T-helper 1 cell treated with Interleukin-12 subunit alpha and Interleukin-12 subunit beta and Interleukin-4 antibody, amounts not matched to agents 30 μg/mL and 1 μg/mL, for 36 hours (primary cell): Measurements from ENCODE around the gene INO80D.
A peak's percentile ranks its signal among the peaks of the same experiment; 100 is the strongest.
"Not testable (repeated sequence)": the region's sequence is repeated elsewhere in the genome, so short reads cannot be mapped to it uniquely, and the experiment has no call there.

Experiments
- H3K27ac Mint-ChIP-seq: one replicate; pipeline ENCODE4 v1.8.0; 2021; ENCODE audit warnings: mild to moderate bottlenecking, mixed read lengths
- H3K27me3 Mint-ChIP-seq: one replicate; pipeline ENCODE4 v1.8.0; 2021; ENCODE audit warnings: low read depth, mixed read lengths
- H3K36me3 Mint-ChIP-seq: one replicate; pipeline ENCODE4 v1.8.0; 2021; ENCODE audit warnings: low read depth, mixed read lengths
- H3K4me1 Mint-ChIP-seq: one replicate; pipeline ENCODE4 v1.8.0; 2021; ENCODE audit warnings: low read depth, mixed read lengths
- H3K4me3 Mint-ChIP-seq: one replicate; pipeline ENCODE4 v1.8.0; 2021; ENCODE audit warnings: mild to moderate bottlenecking, moderate library complexity, mixed read lengths
- H3K9me3 Mint-ChIP-seq: one replicate; pipeline ENCODE4 v1.8.0; 2021; ENCODE audit warnings: mixed read lengths

The INO80D gene

GRCh38 chr2:206069417-206069816 lies 16.6 kb downstream of the INO80D start:
- Mint-ChIP-seq H3K4me1 (peaks cover 9% of the 10 kb centered on the region), H3K27ac (no peak overlapping the region), H3K4me3 (no peak overlapping the region), H3K27me3 (no peaks in the 10 kb centered on the region), H3K36me3 (peaks cover 15% of the 10 kb centered on the region), H3K9me3 (peaks cover 4% of the 10 kb centered on the region)

GRCh38 chr2:206068207-206068606 lies 17.8 kb downstream of the INO80D start:
- Mint-ChIP-seq H3K4me1 (peaks cover 13% of the 10 kb centered on the region), H3K27me3 (no peaks in the 10 kb centered on the region), H3K36me3 (peaks cover 18% of the 10 kb centered on the region), H3K27ac (no peak overlapping the region), H3K4me3 (no peak overlapping the region), H3K9me3 (peaks cover 4% of the 10 kb centered on the region)

GRCh38 chr2:206064077-206064476 lies 21.9 kb downstream of the INO80D start:
- Mint-ChIP-seq H3K4me1 (peaks cover 6% of the 10 kb centered on the region), H3K4me3 (no peak overlapping the region), H3K27me3 (no peaks in the 10 kb centered on the region), H3K9me3 (no peaks in the 10 kb centered on the region), H3K36me3 (peaks cover 25% of the 10 kb centered on the region), H3K27ac (no peak overlapping the region)

GRCh38 chr2:206063635-206064034 lies 22.3 kb downstream of the INO80D start:
- Mint-ChIP-seq H3K36me3 (peaks cover 25% of the 10 kb centered on the region), H3K27me3 (no peaks in the 10 kb centered on the region), H3K4me3 (no peak overlapping the region), H3K9me3 (no peaks in the 10 kb centered on the region), H3K4me1 (peaks cover 6% of the 10 kb centered on the region), H3K27ac (no peak overlapping the region)

- Mint-ChIP-seq H3K27me3 (no peaks in the 10 kb centered on the region), H3K27ac (no peak overlapping the region)
Measured at GRCh38 chr2:206062724-206063123, 23.2 kb downstream of the INO80D start.

GRCh38 chr2:206056286-206056685 lies 29.7 kb downstream of the INO80D start:
- Mint-ChIP-seq H3K4me3 (no peak overlapping the region), H3K36me3 (peaks cover 35% of the 10 kb centered on the region), H3K4me1 (no peaks in the 10 kb centered on the region), H3K27ac (no peak overlapping the region), H3K9me3 (no peaks in the 10 kb centered on the region), H3K27me3 (no peaks in the 10 kb centered on the region)

More at GRCh38 chr2:206062724-206063123, 23.2 kb downstream of the INO80D start:
- H3K4me3 Mint-ChIP-seq = no peak overlapping the region
- no peaks in the 10 kb centered on the region for H3K9me3 Mint-ChIP-seq
- H3K36me3 Mint-ChIP-seq = peaks cover 28% of the 10 kb centered on the region
- peaks cover 6% of the 10 kb centered on the region for H3K4me1 Mint-ChIP-seq

- H3K4me3 Mint-ChIP-seq = no peak overlapping the region
- no peaks in the 10 kb centered on the region for H3K9me3 Mint-ChIP-seq
- H3K4me1 Mint-ChIP-seq = no peaks in the 10 kb centered on the region
- H3K36me3 Mint-ChIP-seq = peaks cover 34% of the 10 kb centered on the region
- H3K27me3 Mint-ChIP-seq = no peaks in the 10 kb centered on the region
- H3K27ac Mint-ChIP-seq = no peak overlapping the region
Measured at GRCh38 chr2:206054952-206055351, 31.0 kb downstream of the INO80D start.

GRCh38 chr2:206051912-206052311 lies 34.1 kb downstream of the INO80D start:
- peaks cover 3% of the 10 kb centered on the region for H3K4me1 Mint-ChIP-seq
- peaks cover 39% of the 10 kb centered on the region for H3K36me3 Mint-ChIP-seq
- H3K9me3 Mint-ChIP-seq = no peaks in the 10 kb centered on the region
- no peak overlapping the region for H3K27ac Mint-ChIP-seq
- no peak overlapping the region for H3K4me3 Mint-ChIP-seq
- H3K27me3 Mint-ChIP-seq = no peaks in the 10 kb centered on the region

- Mint-ChIP-seq H3K27ac (no peak overlapping the region), H3K4me3 (no peak overlapping the region), H3K9me3 (no peaks in the 10 kb centered on the region), H3K36me3 (peaks cover 37% of the 10 kb centered on the region), H3K27me3 (no peaks in the 10 kb centered on the region), H3K4me1 (peaks cover 3% of the 10 kb centered on the region)
Measured at GRCh38 chr2:206049392-206049791, 36.6 kb downstream of the INO80D start.

- no peak overlapping the region for H3K4me3 Mint-ChIP-seq
- H3K9me3 Mint-ChIP-seq = no peaks in the 10 kb centered on the region
- no peak overlapping the region for H3K27ac Mint-ChIP-seq
- peaks cover 52% of the 10 kb centered on the region for H3K36me3 Mint-ChIP-seq
- peaks cover 3% of the 10 kb centered on the region for H3K4me1 Mint-ChIP-seq
- no peaks in the 10 kb centered on the region for H3K27me3 Mint-ChIP-seq
Measured at GRCh38 chr2:206045251-206045650, 40.7 kb downstream of the INO80D start.

GRCh38 chr2:206040525-206040924 lies 45.4 kb downstream of the INO80D start:
- Mint-ChIP-seq H3K4me3 (no peak overlapping the region), H3K9me3 (peaks cover 6% of the 10 kb centered on the region), H3K4me1 (no peaks in the 10 kb centered on the region), H3K27ac (no peak overlapping the region), H3K27me3 (no peaks in the 10 kb centered on the region), H3K36me3 (peaks cover 53% of the 10 kb centered on the region)

- not testable (repeated sequence) for H3K4me3 Mint-ChIP-seq, H3K27me3 Mint-ChIP-seq, H3K27ac Mint-ChIP-seq
- Mint-ChIP-seq H3K36me3 (peaks cover 66% of the 10 kb centered on the region), H3K4me1 (peaks cover 26% of the 10 kb centered on the region), H3K9me3 (peaks cover 36% of the 10 kb centered on the region)
Measured at GRCh38 chr2:206035393-206035792, 50.6 kb downstream of the INO80D start.

GRCh38 chr2:206033452-206033851 lies 52.5 kb downstream of the INO80D start:
- peaks cover 36% of the 10 kb centered on the region for H3K9me3 Mint-ChIP-seq
- peak overlapping the region; percentile 37 for H3K27ac Mint-ChIP-seq
- H3K36me3 Mint-ChIP-seq = peaks cover 69% of the 10 kb centered on the region
- H3K27me3 Mint-ChIP-seq = not testable (repeated sequence)
- H3K4me3 Mint-ChIP-seq = peak overlapping the region; percentile 21
- H3K4me1 Mint-ChIP-seq = peaks cover 28% of the 10 kb centered on the region

GRCh38 chr2:206031950-206032567 lies 53.9 kb downstream of the INO80D start:
- Mint-ChIP-seq H3K4me3 (no peak overlapping the region), H3K27me3 (no peaks in the 10 kb centered on the region), H3K27ac (no peak overlapping the region)

GRCh38 chr2:206031162-206031784 lies 54.7 kb downstream of the INO80D start:
- Mint-ChIP-seq H3K4me1 (peaks cover 28% of the 10 kb centered on the region), H3K36me3 (peaks cover 61% of the 10 kb centered on the region), H3K27me3 (no peaks in the 10 kb centered on the region)

More at GRCh38 chr2:206031950-206032567, 53.9 kb downstream of the INO80D start:
- Mint-ChIP-seq H3K4me1 (peaks cover 28% of the 10 kb centered on the region), H3K9me3 (peaks cover 36% of the 10 kb centered on the region), H3K36me3 (peaks cover 66% of the 10 kb centered on the region)

More at GRCh38 chr2:206031162-206031784, 54.7 kb downstream of the INO80D start:
- Mint-ChIP-seq H3K4me3 (no peak overlapping the region), H3K9me3 (peaks cover 35% of the 10 kb centered on the region), H3K27ac (no peak overlapping the region)
